GM19025 (cell line): ENCODE results near the gene TMBIM6.
"Not testable (repeated sequence)": the region's sequence is repeated elsewhere in the genome, so short reads cannot be mapped to it uniquely, and the experiment has no call there.

Experiments used
- ATAC-seq: cut with Tn5 transposase; IDR thresholded peaks from one replicate; pipeline ENCODE4 v1.9.1; 2021; ENCODE audit warnings: mild to moderate bottlenecking, low read depth, moderate library complexity; ENCODE audit not compliant: unreplicated experiment

The TMBIM6 gene

DNA sequence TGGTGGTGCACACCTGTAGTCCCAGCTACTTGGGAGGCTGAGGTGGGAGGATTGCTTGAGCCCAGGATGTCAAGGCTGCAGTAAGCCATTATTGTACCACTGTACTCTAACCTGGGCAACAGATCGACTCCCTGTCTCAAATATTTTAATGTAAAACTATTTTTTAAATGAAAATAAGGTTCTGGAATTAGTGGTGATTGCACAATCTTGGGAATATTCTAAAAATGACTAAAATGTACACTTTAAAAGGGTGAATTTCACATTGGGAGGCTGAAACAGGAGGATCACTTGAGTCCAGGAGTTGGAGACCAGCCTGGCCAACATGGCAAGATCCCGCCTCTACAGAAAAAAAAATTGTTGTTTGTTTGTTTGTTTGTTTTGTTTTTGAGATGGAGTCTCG, 12.9 kb upstream of the TMBIM6 start:
- ATAC-seq: no peak

DNA sequence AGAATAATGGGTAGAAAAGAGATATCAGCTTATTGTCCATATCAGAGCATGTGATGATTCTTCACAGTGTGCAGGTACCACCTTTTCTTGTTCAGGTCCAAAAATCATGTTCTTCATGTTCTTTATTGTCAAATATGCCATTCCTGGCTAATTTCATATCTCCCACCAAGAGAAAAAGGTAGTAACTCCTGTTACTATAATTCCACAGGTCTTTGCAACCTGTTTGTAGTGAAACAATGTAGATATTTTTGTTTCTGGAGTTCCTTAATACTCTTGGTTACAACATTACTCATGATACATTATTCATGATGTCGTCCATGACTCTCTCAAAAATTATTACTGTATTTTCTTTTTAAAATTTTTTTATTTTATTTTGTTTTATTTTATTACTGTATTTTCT, 11.3 kb upstream of the TMBIM6 start:
- ATAC-seq: no peak

DNA sequence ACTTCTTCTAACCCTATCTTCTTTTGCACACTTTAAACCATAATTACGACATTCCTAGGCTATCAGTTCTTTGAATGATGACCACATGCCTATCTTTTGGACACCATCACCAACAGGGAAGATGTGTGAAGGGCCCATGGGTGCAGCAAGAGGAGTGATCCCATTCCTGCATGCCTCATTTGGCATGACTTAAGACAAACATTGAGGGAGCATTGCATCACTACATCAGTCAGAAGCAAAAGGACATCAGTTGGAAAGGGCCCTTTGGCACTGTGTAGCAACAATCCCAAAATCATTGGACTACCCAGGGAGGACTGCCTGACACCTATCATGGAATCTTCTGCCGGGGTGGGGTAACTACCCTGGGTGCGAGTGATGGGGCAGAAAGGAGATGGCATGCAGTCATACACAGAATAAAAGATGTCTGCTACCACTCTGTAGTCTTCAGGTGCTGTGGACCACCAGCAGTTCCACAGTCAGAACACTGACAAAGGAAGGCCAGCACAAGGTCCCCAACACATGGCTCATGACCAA, 10.7 kb upstream of the TMBIM6 start:
- no peak for ATAC-seq

DNA sequence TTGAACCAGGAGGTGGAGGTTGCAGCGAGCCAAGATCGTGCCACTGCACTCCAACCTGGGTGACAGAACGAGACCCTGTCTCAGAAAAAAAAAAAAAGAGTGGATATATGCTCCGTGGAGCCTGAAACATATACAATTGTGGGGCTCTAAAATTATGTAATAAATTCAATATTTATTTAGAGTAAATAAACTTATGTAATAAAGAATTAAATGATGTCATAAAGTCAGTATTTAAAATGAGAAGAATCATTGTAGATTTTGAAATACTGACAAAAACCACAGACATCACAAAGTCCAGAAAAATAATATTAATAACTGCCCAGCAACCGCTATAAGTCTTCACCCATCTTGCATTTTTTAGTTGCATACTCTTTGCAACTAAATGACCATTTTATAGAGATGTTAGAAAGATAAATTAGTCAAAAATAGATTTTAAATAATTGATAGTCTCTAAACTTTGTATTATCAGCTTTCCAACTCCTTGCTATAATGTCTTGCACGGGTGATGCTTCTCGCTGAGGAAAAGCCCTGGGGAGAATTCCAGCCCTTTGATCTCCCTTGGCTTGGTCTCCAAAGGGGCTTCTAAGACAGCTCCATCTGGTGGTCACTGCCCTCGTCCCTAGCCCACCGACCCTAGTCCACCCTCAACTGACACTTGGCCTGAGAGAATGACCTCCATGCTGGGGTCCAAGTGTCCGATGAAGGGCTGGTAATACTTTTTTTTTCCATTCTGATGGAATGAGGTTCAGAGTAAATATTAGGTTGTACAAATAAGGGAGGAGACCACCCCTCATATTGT, 7.9 kb upstream of the TMBIM6 start:
- ATAC-seq: no peak

DNA sequence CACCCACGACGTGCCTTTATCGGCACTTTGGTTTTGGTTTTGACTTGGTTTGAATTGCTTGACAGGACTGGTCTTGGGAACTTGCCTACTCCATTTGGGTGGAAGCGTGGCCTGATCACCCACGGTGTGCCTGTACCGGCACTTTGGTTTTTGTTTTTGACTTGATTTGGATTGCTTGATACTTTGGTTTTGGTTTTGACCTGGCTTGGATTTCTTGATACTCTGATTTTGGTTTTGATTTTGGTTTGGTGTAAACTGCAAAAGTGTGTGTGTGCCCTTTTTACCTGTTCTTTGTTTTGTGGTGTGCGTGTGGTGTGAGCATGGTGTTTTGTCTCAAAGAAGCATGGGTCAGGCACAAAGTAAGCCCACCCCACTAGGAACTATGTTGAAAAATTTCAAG, 6.5 kb upstream of the TMBIM6 start:
- ATAC-seq: not testable (repeated sequence)

DNA sequence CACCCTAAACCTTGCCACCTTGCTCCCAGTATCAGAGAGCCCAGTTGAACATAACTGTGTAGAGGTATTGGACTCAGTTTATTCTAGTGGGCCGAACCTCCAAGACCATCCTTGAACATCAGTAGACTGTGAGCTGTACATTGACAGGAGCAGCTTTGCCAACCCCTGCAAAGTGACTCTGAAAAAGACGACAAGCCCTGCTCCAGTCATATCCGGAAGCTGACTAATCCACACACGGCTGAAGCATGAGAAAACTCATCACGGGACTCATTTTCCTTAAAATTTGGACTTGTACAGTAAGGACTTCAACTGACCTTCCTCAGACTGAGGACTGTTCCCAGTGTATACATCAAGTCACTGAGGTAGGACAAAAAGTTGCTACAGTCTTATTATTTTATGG, 2.6 kb upstream of the TMBIM6 start:
- ATAC-seq: not testable (repeated sequence)

DNA sequence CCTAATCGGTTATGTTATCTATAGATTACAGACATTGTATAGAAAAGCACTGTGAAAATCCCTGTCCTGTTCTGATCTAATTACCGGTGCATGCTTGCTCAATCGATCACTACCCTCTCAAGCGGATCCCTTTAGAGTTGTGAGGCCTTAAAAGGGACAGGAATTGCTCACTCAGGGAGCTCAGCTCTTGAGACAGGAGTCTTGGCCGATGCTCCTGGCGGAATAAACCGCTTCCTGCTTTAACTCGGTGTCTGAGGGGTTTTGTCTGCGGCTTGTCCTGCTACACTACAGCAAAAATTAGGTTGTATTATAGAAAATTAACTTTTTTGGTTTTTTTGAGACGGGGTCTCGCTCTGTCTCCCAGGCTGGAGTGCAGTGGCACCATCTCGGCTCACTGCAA, 1.1 kb upstream of the TMBIM6 start:
- ATAC-seq: not testable (repeated sequence)

DNA sequence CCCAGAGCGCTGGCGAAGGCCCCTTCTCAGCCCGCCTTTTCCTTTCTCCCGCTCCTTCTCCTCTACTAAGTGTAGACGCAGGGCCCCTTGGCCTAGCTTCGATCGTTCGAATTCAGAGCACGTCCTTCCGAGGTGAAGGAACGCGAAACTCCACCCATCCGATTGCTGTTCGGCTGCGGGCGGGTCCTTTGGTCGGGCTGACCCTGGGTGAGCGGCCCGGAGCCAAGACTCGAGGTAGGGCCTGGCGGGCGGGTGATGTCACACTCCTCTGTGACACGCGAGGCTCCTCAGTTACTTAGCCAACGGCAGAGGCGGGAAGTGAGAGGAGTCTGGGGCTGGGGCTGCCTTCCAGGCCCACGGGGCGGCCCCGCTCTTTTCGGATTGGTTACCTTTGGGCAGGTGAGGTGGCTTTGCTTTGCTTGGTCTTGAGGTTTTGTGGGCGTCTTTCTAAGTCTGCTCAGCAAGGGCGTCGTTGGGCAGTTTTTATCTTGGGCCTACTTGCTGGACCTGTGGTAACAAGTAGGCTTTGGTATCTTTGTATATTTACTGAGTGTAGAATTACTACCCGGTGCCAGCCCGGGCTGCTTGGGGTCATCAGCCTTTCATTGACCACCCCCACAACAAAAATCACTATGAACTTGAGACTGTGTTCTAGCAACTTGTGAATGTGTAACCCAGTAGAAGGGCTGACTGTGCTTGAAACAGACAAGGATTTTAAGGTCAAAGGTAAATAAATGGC, 694 bp downstream of the TMBIM6 start:
- peak; percentile 43 for ATAC-seq

DNA sequence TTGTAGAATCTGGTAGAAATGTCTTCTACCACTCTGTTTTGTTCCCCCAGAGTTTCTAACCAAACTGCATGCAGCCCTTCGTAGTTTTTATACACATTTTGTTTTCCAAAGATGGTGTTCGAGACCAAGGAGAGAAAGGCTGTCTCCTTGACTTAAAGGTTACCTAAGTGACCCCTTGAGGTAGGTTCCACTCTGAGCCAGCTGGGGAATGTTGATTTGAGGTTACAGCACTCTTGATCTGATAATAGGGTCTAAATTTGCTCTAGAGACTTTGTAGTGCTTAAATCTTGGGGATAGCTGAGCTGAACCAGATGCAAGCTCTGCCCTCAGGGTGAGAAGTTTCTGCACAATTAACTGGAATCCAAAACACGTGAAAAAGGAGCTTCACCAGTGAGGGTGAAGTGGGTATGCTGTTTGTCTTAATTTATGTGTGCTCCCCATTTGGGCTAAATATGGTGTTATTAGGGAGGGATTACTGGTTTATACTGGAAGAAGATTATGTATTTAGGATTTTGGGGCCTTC, 3.1 kb downstream of the TMBIM6 start:
- no peak for ATAC-seq

DNA sequence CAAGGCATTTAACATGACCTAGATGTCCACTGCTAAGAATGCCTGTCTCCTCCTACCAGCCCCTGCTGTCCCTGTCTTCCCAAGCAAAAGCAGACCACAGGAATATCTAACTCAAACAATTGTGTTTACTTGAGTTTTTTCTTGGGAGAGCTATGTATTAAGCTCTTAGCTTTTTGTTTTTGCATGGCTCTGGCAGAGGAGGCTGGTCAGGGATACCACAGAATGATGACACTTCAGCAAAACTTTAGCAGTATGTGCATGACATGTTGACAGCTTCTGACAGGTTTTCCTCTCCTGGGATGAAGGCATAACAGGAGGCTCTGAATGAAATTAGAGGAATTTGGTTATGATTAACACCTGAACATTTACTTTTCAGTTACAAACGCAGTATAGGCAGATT, 6.9 kb downstream of the TMBIM6 start:
- no peak for ATAC-seq

DNA sequence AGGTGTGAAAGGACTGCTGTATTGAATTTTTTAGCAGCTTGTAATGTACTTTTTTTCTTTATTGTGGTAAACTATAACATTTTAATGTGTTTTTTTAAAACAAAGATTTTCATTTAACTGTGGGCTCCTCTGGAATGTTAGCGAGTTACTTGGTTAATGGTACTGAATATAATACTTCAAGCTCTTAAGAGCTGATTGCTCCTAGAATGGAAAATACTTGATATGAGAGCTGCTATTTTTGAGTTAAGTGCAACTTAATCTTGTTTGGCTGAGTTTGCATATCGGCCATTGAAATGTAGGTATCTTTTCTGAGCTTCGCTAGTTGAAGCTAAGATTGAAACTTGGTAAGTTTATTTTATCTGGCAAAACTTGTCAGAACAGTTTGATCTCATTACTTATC, 7.4 kb downstream of the TMBIM6 start:
- ATAC-seq: no peak

DNA sequence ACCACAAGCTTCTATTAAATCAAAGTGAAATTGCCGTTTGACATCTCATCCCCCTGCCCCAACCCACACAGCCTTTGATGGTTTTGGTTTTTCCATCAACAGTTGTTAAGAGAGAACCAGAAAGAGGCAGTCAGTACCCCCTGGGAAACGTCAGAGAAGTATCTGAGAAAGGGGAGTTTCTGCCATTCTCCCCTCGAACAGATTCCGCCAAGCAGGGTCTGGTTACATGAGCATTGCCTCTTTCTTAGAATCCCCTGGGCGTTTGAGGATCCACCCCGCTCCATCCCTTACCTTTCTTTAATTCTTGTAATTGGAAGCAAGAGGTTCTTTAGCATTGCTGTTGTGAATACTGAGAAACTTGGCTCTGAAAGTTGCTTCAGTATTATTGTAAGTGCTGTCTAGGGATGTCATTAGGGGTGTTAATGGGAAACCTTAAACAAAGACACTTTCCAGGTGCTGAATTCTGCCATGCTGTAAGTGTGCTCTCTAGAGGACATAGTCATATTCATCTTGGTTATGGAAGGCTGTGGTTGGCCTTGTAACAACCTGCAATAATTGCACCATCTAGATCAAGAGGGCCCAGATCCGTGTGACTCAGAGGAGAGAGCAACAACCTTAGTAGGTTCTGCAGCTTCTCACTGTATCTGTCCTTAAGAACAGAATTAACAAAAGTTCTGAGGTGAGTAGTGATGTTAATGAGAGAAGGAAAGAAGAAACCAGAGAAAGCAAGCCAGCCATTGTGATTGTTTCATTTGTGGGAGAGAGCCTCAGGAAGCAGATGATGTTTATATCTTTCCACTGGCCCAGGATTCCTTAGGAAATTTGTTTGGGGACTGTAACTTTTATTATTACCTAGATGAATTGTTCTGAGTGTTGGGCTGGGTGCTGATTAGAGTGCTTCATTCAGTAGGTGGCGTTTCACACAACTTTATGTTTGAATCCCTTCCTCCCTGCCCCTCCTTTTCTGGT, 9.0 kb downstream of the TMBIM6 start:
- no peak for ATAC-seq

DNA sequence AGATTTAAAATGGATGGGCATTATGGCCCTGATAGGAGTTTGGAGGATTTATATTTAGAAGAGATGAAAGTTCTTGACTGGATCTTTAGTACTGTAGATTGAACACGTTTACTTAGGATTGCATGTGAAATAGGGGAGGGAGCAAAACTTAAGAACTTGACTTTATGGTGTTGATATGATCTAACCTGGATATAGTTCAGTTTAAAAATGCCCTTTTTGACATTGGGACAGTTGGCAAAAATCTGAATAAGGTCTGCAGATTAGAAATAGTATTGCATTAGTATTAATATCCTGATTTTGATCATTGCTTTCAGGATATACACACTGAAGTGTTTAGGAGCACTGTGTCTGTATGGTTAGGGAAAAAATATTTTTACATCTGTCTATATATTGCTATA, 9.6 kb downstream of the TMBIM6 start:
- ATAC-seq: no peak

DNA sequence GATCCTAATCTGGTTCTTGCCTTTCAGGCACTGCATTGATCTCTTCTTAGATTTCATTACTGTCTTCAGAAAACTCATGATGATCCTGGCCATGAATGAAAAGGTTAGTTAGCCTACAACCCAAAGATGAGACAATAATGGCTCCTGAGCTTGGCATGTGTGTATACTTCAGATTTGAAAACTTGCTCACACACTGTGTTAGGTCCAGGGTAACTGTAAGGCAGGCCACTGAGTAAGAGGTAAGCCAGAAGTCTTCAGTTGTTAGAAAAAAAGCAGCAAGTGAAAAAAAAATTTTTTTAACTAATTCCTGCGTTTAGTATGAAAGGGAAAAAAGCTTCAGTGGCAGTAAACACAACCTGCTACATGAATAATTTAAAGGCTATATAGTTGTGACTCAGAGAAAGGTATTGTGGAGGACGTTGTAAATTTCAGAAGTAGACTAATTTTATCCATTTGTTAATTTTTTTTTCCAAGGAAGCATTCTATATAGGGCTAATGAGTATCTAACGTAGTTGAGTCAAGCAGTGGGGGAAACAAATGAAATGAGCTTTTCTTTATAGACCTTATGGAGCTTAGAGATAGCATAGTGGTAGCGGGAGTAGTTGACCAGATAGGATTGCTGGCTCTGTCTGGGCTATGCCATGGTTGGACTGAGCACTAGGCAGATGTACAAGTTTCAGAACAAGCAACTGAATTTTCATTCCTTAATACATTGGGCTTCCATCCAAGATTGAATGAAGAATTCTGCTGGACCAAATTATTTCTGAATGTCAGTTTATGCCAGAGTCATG, 20.5 kb downstream of the TMBIM6 start:
- ATAC-seq: no peak

DNA sequence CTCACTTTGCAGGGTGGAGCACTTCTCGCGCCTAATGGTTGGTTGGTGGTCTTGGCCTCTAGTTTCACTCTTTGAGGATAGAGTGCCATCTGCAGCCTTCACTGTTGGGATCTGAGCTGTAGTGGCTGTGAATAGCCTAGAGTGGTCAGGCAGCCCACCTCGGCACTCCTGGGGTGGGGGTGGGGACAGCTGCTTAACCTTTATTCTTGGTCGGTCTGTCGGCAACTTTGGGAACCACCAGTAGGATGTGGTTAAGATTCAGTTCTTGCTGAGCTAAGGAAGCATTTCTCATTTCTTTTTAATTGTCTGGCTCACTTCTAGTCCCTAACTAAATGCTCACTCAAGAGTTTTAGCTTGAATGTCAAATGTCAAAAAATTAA, 21.1 kb downstream of the TMBIM6 start:
- no peak for ATAC-seq

DNA sequence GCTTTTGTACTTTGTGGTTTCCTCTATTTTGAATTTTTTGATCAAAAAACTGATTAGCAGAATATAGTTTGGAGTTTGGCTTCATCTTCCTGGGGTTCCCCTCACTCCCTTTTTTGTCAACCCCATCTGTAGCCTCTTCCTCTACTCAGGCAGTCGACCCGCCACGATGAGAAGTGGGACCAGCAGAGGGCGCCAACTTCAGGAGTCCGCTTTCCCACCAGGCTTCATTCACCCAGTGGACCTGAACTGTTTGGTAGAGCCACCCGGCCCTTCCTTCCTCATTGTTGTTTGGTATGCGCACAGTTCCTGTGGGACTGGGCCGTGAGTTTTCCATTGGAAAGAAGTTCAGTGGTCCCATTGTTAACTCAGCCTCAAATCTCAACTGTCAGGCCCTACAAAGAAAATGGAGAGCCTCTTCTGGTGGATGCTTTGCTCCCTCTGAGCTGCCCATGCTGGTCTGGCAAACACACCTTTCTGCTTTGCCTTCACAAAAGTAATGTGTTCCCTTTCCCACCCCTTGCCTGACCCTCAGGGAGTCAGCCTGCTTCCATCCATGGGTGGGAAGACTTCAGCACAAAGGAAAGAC, 21.7 kb downstream of the TMBIM6 start:
- ATAC-seq: no peak

DNA sequence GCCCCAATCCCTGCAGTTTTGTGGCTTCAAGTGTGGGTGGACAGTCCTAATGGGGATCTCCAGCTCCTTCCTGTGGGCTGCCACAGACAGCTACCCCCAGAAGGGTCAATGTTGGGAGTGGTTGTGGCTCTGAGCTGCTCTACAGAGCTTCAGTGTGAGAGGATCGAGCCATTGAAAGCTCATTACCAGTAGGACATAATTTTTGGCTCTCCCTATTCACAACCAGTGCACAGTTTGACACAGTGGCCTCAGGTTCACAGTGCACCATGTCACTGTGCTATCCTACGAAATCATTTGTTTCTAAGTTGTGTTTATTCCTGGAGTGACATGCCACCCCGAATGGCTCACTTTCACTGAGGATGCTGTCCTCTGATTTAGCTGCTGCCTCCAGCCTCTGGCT, 22.8 kb downstream of the TMBIM6 start:
- ATAC-seq: no peak

DNA sequence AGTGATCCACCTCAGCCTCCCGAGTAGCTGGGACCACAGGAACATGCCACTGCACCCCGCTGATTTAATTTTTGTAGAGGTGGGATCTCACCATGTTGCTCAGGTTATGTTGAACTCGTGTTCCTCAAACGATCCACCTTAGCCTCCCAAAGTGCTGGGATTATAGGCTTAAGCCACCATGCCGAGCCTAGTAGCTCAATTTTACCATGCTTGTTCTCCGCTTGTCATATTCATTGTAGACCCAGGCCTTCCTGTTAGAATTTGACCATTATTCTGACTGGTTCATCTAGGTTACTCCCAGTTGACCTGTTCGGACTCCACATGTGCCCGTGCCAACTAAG, 24.7 kb downstream of the TMBIM6 start:
- no peak for ATAC-seq

DNA sequence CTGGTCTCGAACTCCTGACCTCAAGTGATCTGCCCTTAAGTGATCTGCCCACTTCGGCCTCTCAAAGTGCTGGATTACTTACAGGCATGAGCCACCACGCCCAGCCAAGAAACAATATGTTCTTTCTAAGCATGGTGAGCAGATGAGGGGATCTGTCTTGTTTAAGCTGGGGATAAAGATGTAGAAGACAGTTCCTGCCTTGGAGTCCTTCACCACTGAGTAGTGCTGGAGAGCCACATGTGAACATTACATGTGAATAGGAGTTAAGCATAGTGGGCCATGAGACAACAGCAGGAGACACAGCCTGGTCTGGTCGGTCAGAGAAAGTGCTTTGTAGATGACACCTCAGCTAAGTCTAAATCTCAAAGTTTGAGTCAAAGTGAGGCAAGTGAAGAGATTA, 26.0 kb downstream of the TMBIM6 start:
- no peak for ATAC-seq
